Activated CD8-positive, alpha-beta memory T cell treated with anti-CD3 and anti-CD28 coated beads for 36 hours (primary cell): ENCODE results near the gene PNISR. TPM values are rescaled to one million over a fixed set of nuclear protein-coding genes. Genes with fewer than 3 reads are reported as not detected.

Experiments used
- CTCF ChIA-PET: fragments of 350-600 bp; sonication (Branson Sonifier 250); formaldehyde crosslinking; loops from one replicate; lab custom pipeline; 2021; ENCODE audit warnings: antibody characterized with exemption; lab: Charles Lee
- POLR2A ChIA-PET: fragments of 350-600 bp; sonication (Branson Sonifier 250); formaldehyde crosslinking; loops from one replicate; lab custom pipeline; 2021; ENCODE audit warnings: antibody characterized with exemption; lab: Charles Lee
- total RNA-seq, 2 experiments: library from RNA; stranded (reverse); gene quantifications; one replicate each; pipeline ENCODE4 v1.2.3, GENCODE V29; 2021

PNISR gene
- total RNA-seq, 2 experiments from 2014 or later, result 87.2 TPM

DNA sequence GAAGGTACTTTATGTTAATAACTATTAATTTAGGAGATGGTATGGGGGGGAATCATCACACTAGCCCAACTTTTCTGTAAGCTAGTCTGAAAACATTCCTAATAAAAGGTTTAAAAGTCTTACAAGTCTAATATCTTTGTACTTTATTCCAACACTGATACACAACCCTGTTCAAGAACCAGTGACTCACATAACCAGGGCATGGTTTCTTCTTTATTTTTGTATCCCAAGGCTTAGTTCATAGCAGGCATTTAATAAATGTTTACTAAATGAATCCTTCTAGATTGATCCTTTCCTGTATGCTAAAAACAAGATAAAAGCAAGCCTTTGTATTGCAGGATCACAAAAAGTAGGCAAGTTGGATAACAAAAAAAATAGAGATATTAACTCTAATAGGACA, 9.7 kb downstream of the PNISR start:
- CTCF ChIA-PET, result no interaction called here
- POLR2A ChIA-PET, result no interaction called here

GRCh38 chr6:99412065-99412464, 13.0 kb downstream of the PNISR start:
- ChIA-PET CTCF (no interaction called here), POLR2A (no interaction called here)

DNA sequence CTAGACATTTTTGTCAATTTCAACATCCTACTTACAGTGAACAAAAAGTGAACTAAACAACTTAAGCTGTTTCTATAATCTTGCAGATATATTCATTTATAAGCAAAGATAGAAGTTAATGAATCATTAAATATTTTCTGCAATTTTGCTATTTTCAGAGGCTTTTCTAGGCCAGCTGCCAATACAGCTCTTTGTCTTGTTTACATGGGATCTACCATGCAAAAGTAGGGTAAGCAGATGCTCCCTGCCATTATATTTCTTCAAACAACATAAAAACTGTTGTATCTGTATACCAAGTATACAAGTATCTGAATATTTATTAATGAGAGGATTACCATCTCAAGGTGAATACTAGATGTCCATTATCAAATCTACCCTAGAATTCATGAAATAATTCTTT, 15.4 kb downstream of the PNISR start:
- POLR2A ChIA-PET, result interaction anchor here (0.5 kb wide), 1 partner anchor 19 kb away, joined by 5 read pairs; no protein-coding TSS in a partner anchor
- CTCF ChIA-PET, result no interaction called here

DNA sequence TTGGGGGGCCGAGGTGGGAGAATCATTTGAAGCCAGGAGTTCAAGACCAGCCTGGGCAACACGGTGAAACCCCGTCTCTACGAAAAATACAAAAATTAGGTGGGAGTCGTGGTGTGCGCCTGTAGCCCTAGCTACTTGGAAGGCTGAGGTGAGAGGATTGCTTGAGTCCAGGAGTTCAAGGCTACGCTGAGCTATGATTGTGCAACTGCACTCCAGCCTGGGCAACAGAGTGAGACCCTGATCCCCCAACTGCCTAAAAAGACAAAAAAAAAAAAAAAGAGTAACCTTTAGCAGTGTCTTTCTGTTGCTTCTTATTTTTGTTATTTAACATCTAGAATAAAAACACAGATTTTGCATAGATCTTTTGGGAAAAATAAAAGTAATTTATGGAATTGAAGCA, 18.0 kb downstream of the PNISR start:
- ChIA-PET CTCF (no interaction called here), POLR2A (interaction anchor here (0.6 kb wide), 1 partner anchor 126 kb away, joined by 3 read pairs; no protein-coding TSS in a partner anchor)

GRCh38 chr6:99402448-99402847, 22.7 kb downstream of the PNISR start:
- ChIA-PET POLR2A (no interaction called here), CTCF (interaction anchor here (1.1 kb wide), 1 partner anchor 17 kb away, joined by 3 read pairs; no protein-coding TSS in a partner anchor)

DNA sequence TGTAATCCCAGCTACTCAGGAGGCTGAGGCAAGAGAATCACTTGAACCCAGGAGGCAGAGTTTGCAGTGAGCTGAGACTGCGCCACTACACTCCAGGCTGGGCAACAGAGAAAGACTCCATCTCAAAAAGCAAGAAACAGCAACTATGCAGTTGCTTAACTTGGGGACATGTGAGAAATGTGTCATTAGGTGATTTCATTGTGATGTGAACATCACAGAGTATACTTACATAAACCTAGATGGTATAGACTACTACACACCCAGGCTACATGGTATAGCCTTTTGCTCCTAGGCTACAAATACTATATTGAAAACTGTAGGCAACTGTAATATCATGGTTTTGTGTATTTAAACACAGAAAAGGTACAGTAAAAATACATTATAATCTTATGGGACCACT, 27.8 kb downstream of the PNISR start:
- ChIA-PET CTCF (interaction anchor here (0.7 kb wide), 1 partner anchor 14 kb away, joined by 4 read pairs; no protein-coding TSS in a partner anchor), POLR2A (no interaction called here)

DNA sequence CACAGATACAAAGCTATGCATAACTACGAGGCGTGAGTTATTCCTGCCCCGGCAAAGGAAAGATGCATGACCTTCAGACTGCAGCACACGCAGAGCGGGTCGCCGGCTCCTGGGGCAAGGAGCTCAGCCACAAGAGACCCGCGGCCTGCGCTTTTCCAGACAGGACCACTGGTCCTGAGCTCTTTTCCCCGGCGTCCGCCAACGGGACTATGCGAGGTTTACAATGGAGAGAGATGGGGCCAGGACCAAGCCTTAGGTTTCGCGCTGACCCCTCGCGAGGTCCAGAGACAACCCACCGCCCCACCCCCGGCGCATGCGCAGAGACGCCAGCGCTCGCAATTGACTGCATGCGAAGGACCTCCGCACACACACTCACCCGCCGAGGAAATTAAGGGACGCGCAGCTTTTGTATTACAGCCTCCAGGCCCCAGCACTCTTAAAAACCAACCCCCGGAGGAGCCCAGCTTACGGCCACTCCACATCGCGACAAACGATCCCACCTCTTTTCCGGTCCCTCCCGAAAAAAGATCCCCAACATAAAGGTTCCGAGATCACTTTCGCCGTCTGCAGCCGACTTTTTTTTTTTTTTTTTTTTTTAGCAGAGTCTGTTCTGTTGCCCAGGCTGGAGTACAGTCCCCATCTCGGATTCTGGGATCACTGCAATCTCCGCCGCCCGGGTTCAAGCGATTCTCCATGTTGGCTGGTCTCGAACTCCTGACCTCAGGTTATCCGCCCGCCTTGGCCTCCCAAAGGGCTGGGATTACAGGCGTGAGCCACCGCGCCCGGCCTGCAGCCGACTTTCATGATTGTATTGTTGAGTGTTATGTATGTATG, 31.2 kb downstream of the PNISR start, which contains the start of gene COQ3:
TSS of gene COQ3 (minus strand) at position 498 of the 834 bp plus-strand sequence. CDS start at position 482, 16 bp downstream.
- CTCF ChIA-PET, result interaction anchor here (0.6 to 1.2 kb wide), 5 partner anchors 14 to 63 kb away, joined by 3 to 5 read pairs (median 3); no protein-coding TSS in a partner anchor
- POLR2A ChIA-PET, result interaction anchor here (0.7 to 1.0 kb wide), 4 partner anchors 10 to 121 kb away, joined by 3 to 7 read pairs (median 3); no protein-coding TSS in a partner anchor

DNA sequence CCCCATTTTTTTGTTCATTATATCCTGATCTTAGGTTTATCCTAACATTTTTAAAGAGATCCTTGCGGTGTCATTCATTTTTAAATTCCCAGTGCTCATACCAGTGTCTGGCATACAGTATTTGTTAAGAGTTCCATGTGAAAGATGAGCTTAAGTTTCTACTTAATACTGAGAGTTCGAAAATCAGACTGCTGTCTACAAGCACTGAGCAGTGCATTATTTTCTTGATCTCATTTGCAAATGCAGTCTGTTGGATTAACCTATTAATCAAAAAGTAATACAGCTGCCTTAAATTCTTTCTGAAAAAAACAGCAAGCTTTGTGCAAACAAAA, 31.8 kb downstream of the PNISR start:
- CTCF ChIA-PET, result interaction anchor here (0.8 to 1.1 kb wide), 3 partner anchors 13 to 63 kb away, joined by 3 read pairs; no protein-coding TSS in a partner anchor

DNA sequence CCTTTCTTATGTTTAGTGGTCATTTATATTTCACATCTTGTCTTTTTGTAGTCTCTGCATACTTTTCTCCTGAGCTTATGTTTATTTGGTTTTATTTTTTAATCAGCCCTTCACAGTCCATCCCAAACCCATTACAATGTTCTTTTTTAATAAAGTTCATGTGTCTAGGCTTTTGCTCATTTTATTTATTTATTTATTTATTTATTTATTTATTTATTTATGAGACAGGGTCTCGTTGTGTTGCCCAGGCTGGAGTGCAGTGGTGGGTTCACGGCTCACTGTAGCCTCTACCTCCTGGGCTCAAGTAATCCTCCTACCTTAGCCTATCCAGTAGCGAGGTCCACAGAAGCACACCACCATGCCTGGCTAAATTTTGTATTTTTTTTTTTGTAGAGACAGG, 34.2 kb downstream of the PNISR start:
- CTCF ChIA-PET, result no interaction called here
- POLR2A ChIA-PET, result interaction anchor here (0.6 kb wide), 1 partner anchor 18 kb away, joined by 5 read pairs; no protein-coding TSS in a partner anchor

More for the DNA sequence above, 31.8 kb downstream of the PNISR start:
- POLR2A ChIA-PET, result interaction anchor here (0.9 to 1.0 kb wide), 2 partner anchors 31 to 121 kb away, joined by 3 read pairs; no protein-coding TSS in a partner anchor

DNA sequence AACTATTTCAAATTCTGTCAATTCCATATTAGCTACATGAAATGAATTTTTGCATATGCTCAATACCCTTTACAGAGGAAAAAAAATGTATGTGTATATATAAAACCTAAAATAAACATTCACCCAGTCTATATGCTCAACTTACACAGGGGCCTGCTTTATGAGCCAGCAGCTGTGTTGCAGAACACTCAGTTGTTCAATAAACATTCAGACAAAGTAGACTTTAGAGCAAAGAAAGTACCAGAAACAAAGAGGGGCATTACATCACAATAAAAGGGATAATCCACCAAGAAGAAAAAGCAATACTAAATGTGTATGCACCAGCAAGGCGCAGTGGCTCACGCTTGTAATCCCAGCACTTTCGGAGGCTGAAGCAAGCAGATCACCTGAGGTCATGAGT, 40.6 kb downstream of the PNISR start:
- POLR2A ChIA-PET, result no interaction called here

DNA sequence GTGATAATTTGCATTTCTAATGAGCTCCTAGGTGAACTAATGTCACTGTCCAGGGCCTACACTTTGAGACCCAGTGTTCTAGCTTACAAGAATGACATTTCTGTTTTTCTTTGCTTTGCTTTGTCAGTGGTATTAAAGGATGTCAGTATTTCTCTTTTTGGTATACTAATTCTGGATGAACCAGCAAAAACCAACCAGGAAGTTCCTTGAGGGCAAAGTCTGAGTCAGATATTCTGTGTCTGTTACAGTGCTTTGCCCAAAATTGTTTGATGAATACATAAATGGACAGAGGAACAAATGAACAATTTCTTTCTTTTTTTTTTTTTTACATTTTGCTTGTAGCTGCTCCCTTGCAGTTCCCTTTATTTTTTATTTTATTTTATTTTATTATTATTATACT, 46.5 kb downstream of the PNISR start:
- CTCF ChIA-PET, result no interaction called here
- POLR2A ChIA-PET, result no interaction called here

More for the DNA sequence above, 40.6 kb downstream of the PNISR start:
- CTCF ChIA-PET, result no interaction called here

DNA sequence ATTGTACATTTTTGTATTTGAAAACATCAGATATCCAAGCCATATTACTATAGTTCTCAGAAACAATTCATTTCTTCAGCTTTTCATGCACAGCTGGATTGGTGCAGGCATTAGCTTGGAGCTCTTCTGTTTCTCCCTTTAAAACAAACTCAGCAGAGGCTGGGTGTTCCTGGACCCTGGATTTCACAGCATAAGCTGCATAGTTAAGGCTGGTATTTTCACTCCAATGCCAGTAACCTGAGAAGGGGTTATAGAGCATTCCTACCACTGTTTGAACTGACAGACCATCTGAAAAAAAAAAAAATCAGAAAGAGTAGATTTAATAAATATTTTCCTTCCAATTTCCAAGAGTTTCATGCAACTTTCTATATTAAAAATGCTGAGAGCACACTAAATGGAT, 55.6 kb downstream of the PNISR start:
- ChIA-PET CTCF (no interaction called here), POLR2A (no interaction called here)

GRCh38 chr6:99366852-99367251, 58.3 kb downstream of the PNISR start:
- POLR2A ChIA-PET, result no interaction called here
- CTCF ChIA-PET, result no interaction called here

DNA sequence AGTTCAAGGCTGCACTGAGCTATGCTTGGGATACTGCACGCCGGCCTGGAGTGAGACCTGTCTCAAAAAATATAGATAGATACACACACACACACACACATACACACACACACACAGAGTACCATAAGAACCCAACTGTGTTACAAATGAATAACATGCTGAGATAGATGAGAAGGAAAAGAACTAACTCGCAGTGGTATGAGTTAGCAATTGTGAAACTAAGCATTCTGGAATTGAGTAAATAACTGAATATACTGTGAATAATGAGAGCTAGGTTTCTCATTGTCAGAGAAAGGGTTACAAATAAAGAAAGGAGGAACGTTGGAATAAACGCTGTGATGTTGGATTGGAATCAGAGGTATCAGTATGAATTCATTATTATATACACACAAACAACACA, 61.1 kb downstream of the PNISR start:
- CTCF ChIA-PET, result interaction anchor here (1.0 to 1.3 kb wide), 2 partner anchors 34 to 47 kb away, joined by 3 read pairs; no protein-coding TSS in a partner anchor
- POLR2A ChIA-PET, result interaction anchor here (0.8 to 1.0 kb wide), 2 partner anchors 16 to 30 kb away, joined by 3 to 7 read pairs; partner anchors contain the start of gene COQ3

DNA sequence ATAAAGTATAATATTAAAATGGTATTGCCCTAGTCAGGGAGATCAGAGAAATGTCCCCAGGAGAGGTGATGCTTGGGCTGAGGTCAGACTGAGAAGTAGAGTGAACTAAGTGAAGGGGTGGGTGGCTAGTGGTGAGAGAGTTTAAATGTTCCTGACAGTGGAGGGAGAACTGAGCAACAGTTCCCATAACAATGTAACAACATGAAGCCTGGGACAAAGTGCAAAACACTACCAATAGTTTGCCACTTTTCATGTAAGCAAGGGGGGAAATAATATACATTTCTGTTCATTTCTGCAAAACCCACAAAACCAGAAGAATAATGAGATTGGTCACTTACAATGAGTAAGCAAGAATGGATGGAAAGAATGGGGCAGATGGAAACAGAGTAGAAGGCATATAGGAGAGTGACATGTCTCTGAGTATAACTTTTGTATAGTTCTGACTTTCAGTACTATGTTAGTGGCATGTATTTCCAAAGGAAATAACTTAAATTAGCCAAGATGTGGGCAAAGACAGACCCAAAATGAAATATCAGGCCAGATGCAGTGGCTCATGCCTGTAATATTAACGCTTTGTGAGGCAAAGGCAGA, 62.3 kb downstream of the PNISR start:
- CTCF ChIA-PET, result interaction anchor here (1.3 kb wide), 1 partner anchor 49 kb away, joined by 3 read pairs; no protein-coding TSS in a partner anchor

GRCh38 chr6:99359800-99360199, 65.3 kb downstream of the PNISR start:
- ChIA-PET CTCF (no interaction called here), POLR2A (no interaction called here)

More for the DNA sequence above, 62.3 kb downstream of the PNISR start:
- POLR2A ChIA-PET, result no interaction called here

- ChIA-PET POLR2A (no interaction called here), CTCF (no interaction called here)
Measured at GRCh38 chr6:99356641-99357040, 68.5 kb downstream of the PNISR start.

- ChIA-PET CTCF (no interaction called here), POLR2A (no interaction called here)
Measured at GRCh38 chr6:99354983-99355382, 70.1 kb downstream of the PNISR start.

GRCh38 chr6:99353126-99353525, 72.0 kb downstream of the PNISR start:
- POLR2A ChIA-PET, result no interaction called here
- CTCF ChIA-PET, result interaction anchor here (2.1 kb wide), 1 partner anchor 23 kb away, joined by 8 read pairs; no protein-coding TSS in a partner anchor

GRCh38 chr6:99350573-99350972, 74.5 kb downstream of the PNISR start:
- ChIA-PET POLR2A (no interaction called here), CTCF (interaction anchor here (1.5 kb wide), 1 partner anchor 11 kb away, joined by 4 read pairs; no protein-coding TSS in a partner anchor)
